ENCODE measurements around the gene G3BP2.

G3BP2 gene

DNA sequence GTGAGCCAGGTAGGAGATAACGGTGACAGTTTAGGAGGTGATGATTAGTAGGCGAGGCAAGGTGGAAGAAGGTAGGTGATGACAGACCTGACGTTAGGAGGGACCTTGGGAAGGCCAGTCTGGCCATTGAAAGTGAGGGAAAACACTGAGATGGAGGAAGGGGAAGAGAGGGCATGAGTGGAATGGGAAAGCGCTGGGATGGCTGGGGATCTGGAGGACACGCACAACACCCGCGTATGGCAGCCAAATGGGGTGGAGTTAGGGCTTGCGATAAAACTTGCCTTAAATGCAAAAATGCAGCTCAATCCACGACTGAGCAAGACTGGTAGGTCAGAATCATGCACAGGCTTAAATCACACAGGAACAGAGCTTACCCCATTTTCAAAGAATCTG lies 42.3 kb downstream of the G3BP2 start:
- Histone ChIP-seq H4K20me1 (no peaks in the 10 kb centered on the region), H3K27ac (no peak overlapping the region), H3K4me3 (peak overlapping the region; percentile 58), H3K36me3 (no peaks in the 10 kb centered on the region), H3K9me3 (peaks cover 14% of the 10 kb centered on the region), H3K4me1 (peaks cover 11% of the 10 kb centered on the region; the same call in 1 of the 2 replicates), H3K4me2 (peak overlapping the region; percentile 56), H3K27me3 (peaks cover 13% of the 10 kb centered on the region; the same call in 1 of the 2 replicates), H3K9ac (no peak overlapping the region)
- no peak for TF ChIP-seq Cebpa-rat (IDR thresholded peaks at IDR 0.05)

DNA sequence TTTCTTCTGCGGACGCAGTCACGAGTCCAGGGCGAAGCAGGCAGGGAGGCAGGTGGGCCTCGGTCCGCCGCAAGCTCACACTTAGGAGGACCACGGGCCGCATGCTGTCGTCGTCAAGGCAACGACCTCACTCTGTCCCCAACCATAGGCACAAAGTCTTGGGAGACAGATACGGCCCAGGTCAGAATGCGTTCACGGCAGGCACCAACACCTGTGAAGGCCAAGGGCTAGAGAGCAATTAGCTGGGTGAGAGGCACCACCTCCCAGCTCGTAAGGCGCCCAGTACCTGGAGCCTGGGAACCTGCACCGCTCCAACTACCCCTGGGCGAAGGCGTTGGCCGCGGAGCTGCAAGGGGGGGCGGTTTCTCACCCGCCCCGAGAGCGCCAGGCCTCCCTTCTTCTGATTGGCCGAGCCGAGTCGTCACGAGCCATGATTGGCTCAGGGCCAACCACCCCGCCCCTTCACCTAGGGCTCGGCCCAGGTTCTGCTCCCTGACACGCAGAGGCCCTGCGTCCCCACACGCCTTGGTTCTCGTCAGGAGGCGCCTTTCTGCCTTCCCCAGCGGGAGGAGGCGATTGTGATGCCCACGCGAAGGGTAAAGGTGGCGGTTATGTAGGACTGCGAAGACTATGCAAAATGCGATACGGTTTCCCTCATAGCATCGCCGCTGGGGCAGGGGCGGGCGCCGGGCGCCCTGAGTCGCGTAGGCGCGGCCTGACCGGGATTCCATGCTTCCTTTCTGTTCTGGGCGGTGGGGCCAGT lies 42.9 kb downstream of the G3BP2 start, which contains the start of gene CDKL2:
TSS of gene CDKL2 (minus strand) at position 355 of the 763 bp plus-strand sequence. CDS start 4,540 bp downstream, outside the sequence.
- Histone ChIP-seq H3K4me2 (peak within 1 kb of the TSS; percentile 56), H4K20me1 (no peaks in the 10 kb centered on the region), H3K4me3 (peak within 1 kb of the TSS; percentile 58), H3K27ac (no peak within 1 kb of the TSS), H3K4me1 (peaks cover 11% of the 10 kb centered on the region; the same call in 1 of the 2 replicates), H3K9me3 (peaks cover 14% of the 10 kb centered on the region), H3K9ac (no peak within 1 kb of the TSS), H3K36me3 (no peaks in the 10 kb centered on the region), H3K27me3 (peaks cover 13% of the 10 kb centered on the region; the same call in 1 of the 2 replicates)
- TF ChIP-seq Cebpa-rat (IDR thresholded peaks at IDR 0.05) = no peak

DNA sequence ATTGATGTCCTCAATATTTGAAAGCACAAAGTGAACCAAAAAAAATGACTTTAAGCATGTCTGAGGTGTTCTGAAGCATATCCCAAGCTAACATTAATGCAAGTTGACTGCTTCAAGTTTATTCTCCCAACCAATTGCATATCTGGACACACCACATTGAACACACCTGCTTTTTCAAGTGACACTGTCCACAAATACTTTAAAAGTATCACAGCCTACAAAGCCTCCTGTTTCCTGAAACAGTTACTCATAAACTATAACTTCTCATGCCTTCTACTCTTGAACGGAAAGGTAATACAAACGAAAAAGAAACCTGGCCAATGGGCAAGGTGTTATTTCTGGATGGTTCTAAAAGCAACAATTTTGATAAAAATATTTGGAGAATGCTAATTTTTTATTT lies 44.0 kb downstream of the G3BP2 start:
- Histone ChIP-seq H3K4me3 (no peak overlapping the region), H3K9me3 (peaks cover 14% of the 10 kb centered on the region), H3K9ac (no peak overlapping the region), H3K27me3 (peaks cover 13% of the 10 kb centered on the region; the same call in 1 of the 2 replicates), H3K4me2 (no peak overlapping the region), H3K4me1 (peaks cover 11% of the 10 kb centered on the region; the same call in 1 of the 2 replicates), H3K36me3 (no peaks in the 10 kb centered on the region), H3K27ac (no peak overlapping the region), H4K20me1 (no peaks in the 10 kb centered on the region)
- TF ChIP-seq Cebpa-rat (IDR thresholded peaks at IDR 0.05) = no peak

DNA sequence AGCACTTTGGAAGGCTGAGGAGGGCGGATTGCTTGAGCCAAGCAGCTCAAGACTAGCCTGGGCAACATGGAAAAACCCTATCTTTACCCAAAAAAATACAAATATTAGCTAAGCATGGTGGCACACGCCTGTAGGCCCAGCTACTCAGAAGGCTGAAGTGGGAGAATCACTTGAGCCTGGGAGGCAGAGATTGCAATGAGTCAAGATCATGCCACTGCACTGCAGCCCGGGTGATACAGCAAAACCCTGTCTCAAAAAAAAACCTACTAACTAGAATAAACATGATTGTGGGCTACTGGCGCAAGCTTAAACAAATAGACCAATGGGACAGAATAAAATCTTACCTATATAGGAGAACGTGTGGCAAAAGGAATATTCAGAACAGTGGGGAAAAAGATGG lies 50.2 kb downstream of the G3BP2 start:
- Histone ChIP-seq H3K9ac (no peak overlapping the region), H3K9me3 (no peaks in the 10 kb centered on the region), H4K20me1 (no peaks in the 10 kb centered on the region), H3K4me3 (no peak overlapping the region), H3K27me3 (no peaks in the 10 kb centered on the region), H3K4me1 (no peaks in the 10 kb centered on the region), H3K4me2 (no peak overlapping the region), H3K27ac (no peak overlapping the region), H3K36me3 (no peaks in the 10 kb centered on the region)
- no peak for TF ChIP-seq Cebpa-rat (IDR thresholded peaks at IDR 0.05)

DNA sequence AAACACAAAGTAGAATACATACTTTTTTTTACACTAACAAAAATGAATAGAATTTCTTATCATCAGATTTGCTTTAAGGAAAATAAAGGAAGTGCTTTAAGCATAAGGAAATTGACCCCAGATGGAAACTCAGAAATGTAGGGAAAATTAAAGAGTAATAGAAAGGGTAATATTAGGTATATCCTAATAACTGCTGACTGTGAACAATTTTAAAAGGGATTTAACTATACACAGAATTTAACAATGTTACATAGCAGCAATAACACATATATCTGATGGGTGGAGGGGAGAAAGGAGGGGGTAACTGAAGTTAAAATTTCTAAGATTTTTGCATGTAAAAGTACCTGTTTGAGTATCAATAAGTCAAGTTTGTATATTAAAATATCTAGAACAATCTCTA lies 51.5 kb downstream of the G3BP2 start:
- H4K20me1 ChIP-seq = no peaks in the 10 kb centered on the region
- no peak overlapping the region for H3K27ac ChIP-seq
- no peak overlapping the region for H3K4me2 ChIP-seq
- no peaks in the 10 kb centered on the region for H3K27me3 ChIP-seq
- TF ChIP-seq Cebpa-rat (IDR thresholded peaks at IDR 0.05) = no peak
- H3K4me3 ChIP-seq = no peak overlapping the region
- H3K4me1 ChIP-seq = no peaks in the 10 kb centered on the region
- no peaks in the 10 kb centered on the region for H3K9me3 ChIP-seq
- H3K36me3 ChIP-seq = no peaks in the 10 kb centered on the region
- no peak overlapping the region for H3K9ac ChIP-seq

DNA sequence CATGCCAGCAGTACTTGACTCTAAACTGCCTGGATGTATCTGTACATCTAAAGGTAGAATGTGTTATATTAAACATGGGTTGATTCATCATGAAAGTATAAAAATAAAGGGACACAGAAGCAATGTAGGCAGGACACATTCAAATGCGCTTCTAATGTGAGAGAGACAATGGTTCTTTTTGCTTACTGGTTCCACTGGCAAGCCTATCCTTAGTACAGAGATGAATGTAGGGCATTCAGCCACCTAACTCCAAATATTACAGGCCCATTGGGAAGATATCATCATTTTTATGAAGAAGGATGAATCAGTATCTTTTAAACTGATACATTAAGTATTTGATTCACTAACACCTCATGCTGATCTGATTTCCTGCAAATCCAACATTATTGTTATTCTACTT lies 60.9 kb downstream of the G3BP2 start:
- Histone ChIP-seq H3K9me3 (peaks cover 12% of the 10 kb centered on the region), H3K27ac (no peak overlapping the region), H3K4me1 (no peaks in the 10 kb centered on the region), H4K20me1 (no peaks in the 10 kb centered on the region), H3K4me3 (no peak overlapping the region), H3K4me2 (no peak overlapping the region), H3K27me3 (no peaks in the 10 kb centered on the region), H3K36me3 (no peaks in the 10 kb centered on the region), H3K9ac (no peak overlapping the region)
- TF ChIP-seq Cebpa-rat (IDR thresholded peaks at IDR 0.05) = no peak

DNA sequence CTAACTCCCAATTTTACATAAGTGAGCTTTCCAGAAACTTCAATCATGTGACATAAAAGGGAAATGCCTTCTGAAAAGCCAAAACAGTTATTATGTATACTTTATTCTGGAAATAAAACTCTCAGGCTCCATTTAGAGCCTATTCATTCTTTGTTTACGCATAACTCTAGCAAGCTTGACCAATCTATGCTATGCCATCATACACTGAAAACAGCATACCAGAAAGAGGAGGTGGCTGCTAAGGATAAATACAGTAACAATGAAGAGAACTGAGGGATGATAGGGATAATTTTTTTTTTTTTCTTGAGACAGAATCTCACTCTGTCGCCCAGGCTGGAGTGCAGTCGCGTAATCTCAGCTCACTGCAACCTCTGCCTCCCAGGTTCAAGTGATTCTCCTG lies 67.3 kb downstream of the G3BP2 start:
- Histone ChIP-seq H3K4me2 (no peak overlapping the region), H3K27ac (no peak overlapping the region), H3K4me1 (no peaks in the 10 kb centered on the region), H3K9ac (no peak overlapping the region), H3K27me3 (no peaks in the 10 kb centered on the region), H3K9me3 (no peaks in the 10 kb centered on the region), H4K20me1 (no peaks in the 10 kb centered on the region), H3K36me3 (no peaks in the 10 kb centered on the region), H3K4me3 (no peak overlapping the region)
- no peak for TF ChIP-seq Cebpa-rat (IDR thresholded peaks at IDR 0.05)

DNA sequence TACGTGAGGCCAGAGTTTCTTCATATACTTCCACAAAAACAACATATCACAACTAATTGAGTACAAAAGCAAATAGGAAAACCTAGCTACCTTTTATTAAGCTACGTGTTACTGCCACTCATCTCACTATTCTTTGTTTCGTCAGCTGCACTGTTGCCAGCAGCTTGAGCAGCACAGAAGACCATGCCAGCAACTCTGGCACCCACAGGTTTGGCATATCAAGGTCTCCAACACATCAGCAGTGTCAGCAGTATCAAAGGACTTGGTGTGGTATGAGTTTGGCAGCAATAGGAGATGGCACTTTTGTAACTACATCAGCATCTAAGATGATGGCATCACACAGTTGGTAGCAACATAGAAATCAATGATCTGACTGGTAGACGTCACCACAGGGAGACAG lies 73.6 kb downstream of the G3BP2 start:
- H3K4me2 ChIP-seq = no peak overlapping the region
- no peak for TF ChIP-seq Cebpa-rat (IDR thresholded peaks at IDR 0.05)
- H3K4me3 ChIP-seq = no peak overlapping the region
- H4K20me1 ChIP-seq = no peaks in the 10 kb centered on the region
- H3K27me3 ChIP-seq = no peaks in the 10 kb centered on the region
- no peaks in the 10 kb centered on the region for H3K9me3 ChIP-seq
- no peaks in the 10 kb centered on the region for H3K36me3 ChIP-seq
- no peak overlapping the region for H3K9ac ChIP-seq
- no peaks in the 10 kb centered on the region for H3K4me1 ChIP-seq
- H3K27ac ChIP-seq = no peak overlapping the region

DNA sequence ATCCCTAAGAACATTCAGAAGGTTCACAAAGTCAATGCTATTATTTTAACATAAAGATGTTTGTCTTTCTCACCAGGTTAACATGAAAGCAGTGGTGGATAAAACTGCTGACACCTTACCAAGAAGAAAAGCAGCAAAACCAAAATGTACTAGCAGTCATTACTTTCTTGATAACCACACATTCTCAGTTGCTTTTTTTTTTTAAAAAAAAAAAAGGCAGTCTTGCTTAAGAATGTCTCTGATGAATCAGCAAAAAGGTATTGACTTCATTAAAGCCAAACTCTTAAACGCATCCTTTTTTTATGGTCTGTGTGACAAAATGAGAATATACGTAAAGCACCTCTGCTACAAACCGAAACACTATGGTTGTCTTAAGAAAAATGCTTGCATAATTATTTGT lies 74.8 kb downstream of the G3BP2 start:
- no peaks in the 10 kb centered on the region for H3K9me3 ChIP-seq
- no peak overlapping the region for H3K9ac ChIP-seq
- no peak for TF ChIP-seq Cebpa-rat (IDR thresholded peaks at IDR 0.05)
- H3K4me1 ChIP-seq = no peaks in the 10 kb centered on the region
- no peak overlapping the region for H3K4me3 ChIP-seq
- no peaks in the 10 kb centered on the region for H3K27me3 ChIP-seq
- no peaks in the 10 kb centered on the region for H3K36me3 ChIP-seq
- no peaks in the 10 kb centered on the region for H4K20me1 ChIP-seq
- H3K4me2 ChIP-seq = no peak overlapping the region
- no peak overlapping the region for H3K27ac ChIP-seq

DNA sequence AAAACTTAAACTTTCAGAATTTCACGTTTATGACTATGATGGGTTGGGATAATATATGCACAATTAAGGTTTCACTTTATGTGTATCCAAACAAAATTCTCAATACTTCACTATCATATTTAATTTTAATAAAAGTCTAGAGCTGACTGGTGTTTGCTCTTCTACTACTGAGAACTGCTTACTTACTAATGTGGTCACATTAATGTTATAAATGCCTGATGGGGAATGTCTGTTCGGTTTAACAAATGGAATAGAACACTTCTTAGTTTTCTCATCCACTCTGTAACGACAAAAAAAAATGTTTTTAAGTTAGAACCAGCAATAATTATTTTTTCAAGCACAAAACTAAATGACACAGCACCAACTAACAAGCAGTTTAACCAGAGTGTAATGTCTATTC lies 77.2 kb downstream of the G3BP2 start:
- H4K20me1 ChIP-seq = no peaks in the 10 kb centered on the region
- H3K9ac ChIP-seq = no peak overlapping the region
- no peaks in the 10 kb centered on the region for H3K9me3 ChIP-seq
- no peaks in the 10 kb centered on the region for H3K4me1 ChIP-seq
- H3K36me3 ChIP-seq = no peaks in the 10 kb centered on the region
- TF ChIP-seq Cebpa-rat (IDR thresholded peaks at IDR 0.05) = no peak
- H3K4me3 ChIP-seq = no peak overlapping the region
- no peak overlapping the region for H3K27ac ChIP-seq
- H3K27me3 ChIP-seq = no peaks in the 10 kb centered on the region
- H3K4me2 ChIP-seq = no peak overlapping the region

All from BLaER1 (cell line).